GM18508 (cell line): ENCODE measurements around the gene ARIH1.

ENCODE experiments used
- ATAC-seq: cut with Tn5 transposase; IDR thresholded peaks from one replicate; pipeline ENCODE4 v1.9.1; 2021; ENCODE audit warnings: moderate number of reproducible peaks; ENCODE audit not compliant: insufficient read depth, unreplicated experiment

ARIH1 gene

GRCh38 chr15:72483279-72483678, 9.1 kb downstream of the ARIH1 start:
- no peak for ATAC-seq

DNA sequence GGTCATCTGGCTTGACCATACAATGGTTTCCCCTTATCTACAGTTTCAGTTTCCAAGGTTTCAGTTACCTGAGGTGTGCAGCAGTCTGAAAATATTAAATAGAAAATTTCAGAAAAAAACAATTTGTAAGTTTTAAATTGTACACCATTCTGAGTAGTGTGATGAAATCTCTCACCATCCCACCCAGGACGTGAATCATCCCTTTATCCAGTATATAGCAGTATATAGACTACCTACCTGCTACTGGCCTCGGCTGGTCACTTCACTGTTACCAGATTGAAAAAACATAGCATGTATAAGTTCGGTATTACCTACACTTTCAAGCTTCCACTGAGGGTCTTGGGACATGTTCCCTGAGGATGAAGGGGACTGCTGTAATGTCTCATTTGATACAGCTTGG, 12.0 kb downstream of the ARIH1 start:
- no peak for ATAC-seq

- ATAC-seq, result no peak
Observed at GRCh38 chr15:72487070-72487797, 13.1 kb downstream of the ARIH1 start.

- ATAC-seq, result no peak
Observed at GRCh38 chr15:72488558-72488957, 14.4 kb downstream of the ARIH1 start.

DNA sequence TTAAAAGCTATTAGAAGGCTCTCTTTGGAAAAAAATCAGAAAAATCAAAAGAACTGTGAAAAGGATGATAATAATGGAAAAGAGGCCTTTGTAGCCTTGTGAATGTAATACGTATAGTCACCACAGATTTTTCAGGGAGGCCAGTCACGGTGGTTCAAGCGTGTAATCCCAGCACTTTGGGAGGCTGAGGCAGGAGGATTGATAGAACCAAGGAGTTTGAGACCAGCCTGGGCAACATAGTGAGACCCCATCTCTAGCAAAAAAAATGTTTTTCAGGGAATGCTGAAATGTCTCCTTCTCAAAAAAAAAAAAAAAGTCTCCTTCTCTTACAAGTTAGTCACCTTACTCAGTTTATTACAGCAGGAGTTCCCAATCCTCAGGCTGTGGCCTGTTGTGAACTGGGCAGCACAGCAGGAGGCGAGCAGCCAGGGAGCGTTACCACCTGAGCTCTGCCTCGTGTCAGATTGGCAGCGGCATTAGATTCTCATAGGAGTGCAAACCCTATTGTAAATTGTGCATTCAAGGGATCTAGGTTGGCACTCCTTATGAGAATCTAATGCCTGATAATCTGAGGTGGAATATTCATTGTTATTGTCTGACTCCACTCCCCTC, 15.9 kb downstream of the ARIH1 start:
- no peak for ATAC-seq

DNA sequence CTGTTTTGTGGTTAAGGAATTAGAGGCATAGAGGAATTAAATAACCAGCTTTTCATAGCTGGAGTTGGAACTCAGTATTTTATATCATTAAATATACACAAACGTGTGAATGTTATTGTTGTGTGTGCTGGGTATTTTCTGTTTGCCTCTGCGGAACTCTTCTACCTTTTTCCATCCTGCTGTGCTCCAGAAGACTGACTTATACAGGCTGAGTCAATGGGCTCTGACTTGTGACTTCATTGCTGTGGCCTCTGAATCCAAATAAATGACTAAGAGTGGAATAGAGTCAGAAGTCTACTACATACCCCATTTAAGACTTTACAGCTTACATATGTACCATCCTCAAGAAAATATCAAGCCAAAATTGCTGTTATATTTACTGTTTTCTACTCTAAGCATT, 17.6 kb downstream of the ARIH1 start:
- ATAC-seq, result no peak

- ATAC-seq, result no peak
Observed at GRCh38 chr15:72492733-72493132, 18.6 kb downstream of the ARIH1 start.

- no peak for ATAC-seq
Observed at GRCh38 chr15:72493220-72493619, 19.1 kb downstream of the ARIH1 start.

GRCh38 chr15:72495007-72495406, 20.9 kb downstream of the ARIH1 start:
- ATAC-seq, result no peak

DNA sequence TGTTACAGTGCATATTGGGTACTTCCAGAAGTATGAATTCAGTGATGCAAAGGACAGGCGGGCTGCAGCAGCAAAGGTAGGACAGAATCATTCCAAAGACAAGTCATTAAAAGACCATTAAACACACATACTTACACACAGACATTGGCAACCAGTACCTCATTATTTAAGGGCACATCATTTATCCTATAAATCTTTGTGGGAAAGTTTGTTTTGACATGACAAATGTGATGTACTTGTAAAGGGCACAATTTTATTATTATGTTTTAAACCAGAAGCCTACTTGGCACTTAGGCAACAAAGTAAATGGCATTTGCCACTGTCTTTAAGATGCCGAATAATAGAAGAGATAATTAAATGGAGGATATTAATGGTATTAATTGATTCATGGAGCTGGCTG, 22.7 kb downstream of the ARIH1 start:
- no peak for ATAC-seq

DNA sequence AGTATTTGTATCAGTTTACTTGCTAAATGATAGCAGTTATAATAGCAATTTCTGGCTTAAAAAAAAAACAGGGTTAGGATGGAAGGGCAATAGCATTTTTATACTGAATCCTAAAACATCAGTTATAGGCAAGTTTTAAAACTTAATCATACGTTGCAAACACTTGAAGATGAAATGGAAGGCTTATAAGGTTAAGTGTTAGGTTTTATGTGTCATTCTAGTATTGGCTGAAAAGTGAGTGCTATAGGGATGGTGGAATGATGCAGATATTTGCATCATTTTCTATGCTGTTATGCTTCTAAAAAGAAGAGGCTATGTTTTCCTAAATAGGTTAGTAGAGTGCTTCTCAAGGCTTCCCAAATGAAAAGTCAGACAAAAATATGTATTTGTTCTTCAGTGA, 23.3 kb downstream of the ARIH1 start:
- no peak for ATAC-seq

DNA sequence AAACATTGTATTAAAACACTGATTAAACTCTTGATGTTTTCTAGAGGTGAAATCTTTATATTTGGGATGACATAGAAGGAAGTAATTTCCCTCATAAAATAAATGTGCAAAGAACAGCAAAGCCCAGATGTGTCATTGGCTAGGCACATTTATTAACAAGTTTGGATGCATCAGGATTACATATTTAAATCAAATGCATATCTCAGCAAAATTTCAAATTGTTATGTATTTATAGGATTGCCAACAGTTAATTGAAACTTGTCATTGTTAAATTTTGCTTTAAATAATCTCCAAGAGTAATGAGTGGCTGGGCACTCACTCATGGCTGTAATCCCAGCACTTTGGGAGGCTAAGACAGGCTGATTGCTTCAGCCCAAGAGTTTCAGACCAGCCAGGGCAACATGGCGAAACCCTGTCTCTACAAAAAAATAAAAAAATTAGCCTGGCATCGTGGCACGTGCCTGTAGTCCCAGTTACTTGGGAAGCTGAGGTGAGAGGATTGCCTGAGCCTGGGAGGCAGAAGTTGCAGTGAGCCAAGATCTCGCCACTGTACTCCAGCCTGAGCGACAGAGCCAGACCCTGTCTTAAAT, 28.2 kb downstream of the ARIH1 start:
- no peak for ATAC-seq

DNA sequence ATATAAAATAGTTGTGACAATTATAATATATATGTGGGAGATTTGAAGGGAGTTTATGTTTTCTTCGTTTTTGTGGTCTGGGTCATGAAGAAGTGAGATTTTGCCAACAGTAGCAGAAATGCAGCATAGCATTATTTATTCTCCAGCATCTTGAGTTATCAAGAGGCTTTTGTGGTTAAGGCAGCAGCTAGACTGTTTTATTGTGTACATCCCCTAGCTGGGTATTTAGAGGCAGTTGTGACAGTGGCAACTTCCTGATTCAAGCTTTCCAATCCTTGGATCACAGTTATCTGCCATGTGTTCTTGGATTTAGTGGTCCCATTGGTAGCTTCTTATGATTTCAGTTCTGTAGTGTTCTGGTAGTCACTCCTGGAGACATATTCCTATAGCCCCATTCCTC, 29.0 kb downstream of the ARIH1 start:
- no peak for ATAC-seq

- no peak for ATAC-seq
Observed at GRCh38 chr15:72507402-72508092, 33.4 kb downstream of the ARIH1 start.

GRCh38 chr15:72509484-72509883, 35.4 kb downstream of the ARIH1 start:
- ATAC-seq, result no peak

GRCh38 chr15:72511536-72511935, 37.4 kb downstream of the ARIH1 start:
- ATAC-seq, result no peak

- ATAC-seq, result no peak
Observed at GRCh38 chr15:72515591-72516389, 41.7 kb downstream of the ARIH1 start.

GRCh38 chr15:72516777-72517176, 42.6 kb downstream of the ARIH1 start:
- no peak for ATAC-seq

DNA sequence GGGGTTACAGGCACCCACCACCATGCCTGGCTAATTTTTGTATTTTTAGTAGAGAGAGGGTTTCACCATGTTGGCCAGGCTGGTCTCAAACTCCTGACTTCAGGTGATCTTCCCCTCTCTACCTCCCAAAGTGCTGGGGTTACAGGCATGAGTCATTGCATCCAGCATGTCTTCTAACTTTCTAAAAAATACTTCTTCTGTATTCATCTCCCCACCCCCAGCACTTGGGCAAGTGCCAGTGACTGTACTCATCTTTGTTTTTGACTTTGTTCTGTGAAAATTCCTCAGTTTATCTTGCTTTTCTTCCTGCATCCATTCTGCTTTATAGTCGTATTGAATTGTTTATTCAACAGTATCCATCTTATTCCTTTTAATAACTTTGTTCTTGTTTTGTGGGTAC, 47.6 kb downstream of the ARIH1 start:
- ATAC-seq, result no peak

GRCh38 chr15:72532991-72533601, 59.0 kb downstream of the ARIH1 start:
- no peak for ATAC-seq
